ENCODE measurements around the gene PTPN6. TPM values are rescaled to one million over a fixed set of nuclear protein-coding genes. Genes with fewer than 3 reads are reported as not detected.

Gene PTPN6
- total and polyA plus RNA-seq, 10 of the 15 experiments (the other 5 are each of a cell fraction or from before 2014, with no cell fraction given), result 229 to 457 (median 370) TPM

DNA sequence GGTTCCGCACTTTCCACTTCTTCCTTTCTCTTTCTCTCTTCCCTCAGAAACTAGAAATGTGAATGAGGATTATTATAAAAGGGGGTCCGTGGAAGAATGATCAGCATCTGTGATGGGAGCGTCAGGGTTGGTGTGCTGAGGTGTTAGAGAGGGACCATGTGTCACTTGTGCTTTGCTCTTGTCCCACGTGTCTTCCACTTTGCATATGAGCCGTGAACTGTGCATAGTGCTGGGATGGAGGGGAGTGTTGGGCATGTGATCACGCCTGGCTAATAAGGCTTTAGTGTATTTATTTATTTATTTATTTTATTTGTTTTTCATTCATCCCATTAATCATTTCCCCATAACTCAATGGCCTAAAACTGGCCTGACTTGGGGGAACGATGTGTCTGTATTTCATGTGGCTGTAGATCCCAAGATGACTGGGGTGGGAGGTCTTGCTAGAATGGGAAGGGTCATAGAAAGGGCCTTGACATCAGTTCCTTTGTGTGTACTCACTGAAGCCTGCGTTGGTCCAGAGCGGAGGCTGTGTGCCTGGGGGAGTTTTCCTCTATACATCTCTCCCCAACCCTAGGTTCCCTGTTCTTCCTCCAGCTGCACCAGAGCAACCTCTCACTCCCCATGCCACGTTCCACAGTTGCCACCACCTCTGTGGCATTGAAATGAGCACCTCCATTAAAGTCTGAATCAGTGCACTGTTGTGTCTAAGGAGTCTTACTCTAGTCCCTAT lies 28.0 kb upstream of the PTPN6 start (continued):
- TF ChIP-seq RUNX3 (IDR thresholded peaks at IDR 0.05; ENCODE audit: low read length), result no peak
- TF ChIP-seq IKZF2 (IDR thresholded peaks at IDR 0.05), result no peak
- TF ChIP-seq HCFC1 (IDR thresholded peaks at IDR 0.05; ENCODE audit: low read length), result no peak
- TF ChIP-seq, protein P1, sequence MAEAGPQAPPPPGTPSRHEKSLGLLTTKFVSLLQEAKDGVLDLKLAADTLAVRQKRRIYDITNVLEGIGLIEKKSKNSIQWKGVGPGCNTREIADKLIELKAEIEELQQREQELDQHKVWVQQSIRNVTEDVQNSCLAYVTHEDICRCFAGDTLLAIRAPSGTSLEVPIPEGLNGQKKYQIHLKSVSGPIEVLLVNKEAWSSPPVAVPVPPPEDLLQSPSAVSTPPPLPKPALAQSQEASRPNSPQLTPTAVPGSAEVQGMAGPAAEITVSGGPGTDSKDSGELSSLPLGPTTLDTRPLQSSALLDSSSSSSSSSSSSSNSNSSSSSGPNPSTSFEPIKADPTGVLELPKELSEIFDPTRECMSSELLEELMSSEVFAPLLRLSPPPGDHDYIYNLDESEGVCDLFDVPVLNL (IDR thresholded peaks at IDR 0.05; ENCODE audit: low read depth, low read length), result no peak
- TF ChIP-seq ETV6 (conservative IDR thresholded peaks at IDR 0.05 in 1 of 2, IDR thresholded peaks at IDR 0.05 in 1 of 2; ENCODE audit: borderline replicate concordance in 1 of 2, low read depth in 1 of 2), result no peak
- no peak for TF ChIP-seq SREBF1 (IDR thresholded peaks at IDR 0.05; ENCODE audit: low read length)
- TF ChIP-seq, protein P2, sequence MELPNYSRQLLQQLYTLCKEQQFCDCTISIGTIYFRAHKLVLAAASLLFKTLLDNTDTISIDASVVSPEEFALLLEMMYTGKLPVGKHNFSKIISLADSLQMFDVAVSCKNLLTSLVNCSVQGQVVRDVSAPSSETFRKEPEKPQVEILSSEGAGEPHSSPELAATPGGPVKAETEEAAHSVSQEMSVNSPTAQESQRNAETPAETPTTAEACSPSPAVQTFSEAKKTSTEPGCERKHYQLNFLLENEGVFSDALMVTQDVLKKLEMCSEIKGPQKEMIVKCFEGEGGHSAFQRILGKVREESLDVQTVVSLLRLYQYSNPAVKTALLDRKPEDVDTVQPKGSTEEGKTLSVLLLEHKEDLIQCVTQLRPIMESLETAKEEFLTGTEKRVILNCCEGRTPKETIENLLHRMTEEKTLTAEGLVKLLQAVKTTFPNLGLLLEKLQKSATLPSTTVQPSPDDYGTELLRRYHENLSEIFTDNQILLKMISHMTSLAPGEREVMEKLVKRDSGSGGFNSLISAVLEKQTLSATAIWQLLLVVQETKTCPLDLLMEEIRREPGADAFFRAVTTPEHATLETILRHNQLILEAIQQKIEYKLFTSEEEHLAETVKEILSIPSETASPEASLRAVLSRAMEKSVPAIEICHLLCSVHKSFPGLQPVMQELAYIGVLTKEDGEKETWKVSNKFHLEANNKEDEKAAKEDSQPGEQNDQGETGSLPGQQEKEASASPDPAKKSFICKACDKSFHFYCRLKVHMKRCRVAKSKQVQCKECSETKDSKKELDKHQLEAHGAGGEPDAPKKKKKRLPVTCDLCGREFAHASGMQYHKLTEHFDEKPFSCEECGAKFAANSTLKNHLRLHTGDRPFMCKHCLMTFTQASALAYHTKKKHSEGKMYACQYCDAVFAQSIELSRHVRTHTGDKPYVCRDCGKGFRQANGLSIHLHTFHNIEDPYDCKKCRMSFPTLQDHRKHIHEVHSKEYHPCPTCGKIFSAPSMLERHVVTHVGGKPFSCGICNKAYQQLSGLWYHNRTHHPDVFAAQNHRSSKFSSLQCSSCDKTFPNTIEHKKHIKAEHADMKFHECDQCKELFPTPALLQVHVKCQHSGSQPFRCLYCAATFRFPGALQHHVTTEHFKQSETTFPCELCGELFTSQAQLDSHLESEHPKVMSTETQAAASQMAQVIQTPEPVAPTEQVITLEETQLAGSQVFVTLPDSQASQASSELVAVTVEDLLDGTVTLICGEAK (IDR thresholded peaks at IDR 0.05; ENCODE audit: borderline replicate concordance), result no peak
- no peak for TF ChIP-seq SMC3 (IDR thresholded peaks at IDR 0.05; ENCODE audit: borderline replicate concordance, low read length)
- TF ChIP-seq SUZ12 (IDR thresholded peaks at IDR 0.05; ENCODE audit: unreplicated experiment), result no peak
- TF ChIP-seq POLR2A (IDR thresholded peaks at IDR 0.05; ENCODE audit: low read depth, low read length), result peak; percentile 38; the same call in 1 of the 2 replicates
- peak; percentile 27 for TF ChIP-seq MEF2B (IDR thresholded peaks at IDR 0.05; ENCODE audit: partially characterized antibody, poor library complexity, severe bottlenecking)
- no peak for TF ChIP-seq RCOR1 (conservative IDR thresholded peaks at IDR 0.05; ENCODE audit: low read depth, low read length)
- no peak for TF ChIP-seq NBN (IDR thresholded peaks at IDR 0.05)
- no peak for TF ChIP-seq LARP7 (IDR thresholded peaks at IDR 0.05)
- TF ChIP-seq DPF2 (IDR thresholded peaks at IDR 0.05), result no peak
- TF ChIP-seq, protein P3, sequence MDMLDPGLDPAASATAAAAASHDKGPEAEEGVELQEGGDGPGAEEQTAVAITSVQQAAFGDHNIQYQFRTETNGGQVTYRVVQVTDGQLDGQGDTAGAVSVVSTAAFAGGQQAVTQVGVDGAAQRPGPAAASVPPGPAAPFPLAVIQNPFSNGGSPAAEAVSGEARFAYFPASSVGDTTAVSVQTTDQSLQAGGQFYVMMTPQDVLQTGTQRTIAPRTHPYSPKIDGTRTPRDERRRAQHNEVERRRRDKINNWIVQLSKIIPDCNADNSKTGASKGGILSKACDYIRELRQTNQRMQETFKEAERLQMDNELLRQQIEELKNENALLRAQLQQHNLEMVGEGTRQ (IDR thresholded peaks at IDR 0.05; ENCODE audit: borderline replicate concordance, low read depth, low read length), result peak; percentile 34; the same call in 1 of the 2 replicates
- TF ChIP-seq WRNIP1 (IDR thresholded peaks at IDR 0.05; ENCODE audit: borderline replicate concordance, low read depth, low read length), result no peak
- no peak for TF ChIP-seq SIN3A (IDR thresholded peaks at IDR 0.05; ENCODE audit: low read depth, low read length)
- TF ChIP-seq FOXM1 (IDR thresholded peaks at IDR 0.05; ENCODE audit: low read depth, low read length), result no peak
- no peak for TF ChIP-seq TBL1XR1 (IDR thresholded peaks at IDR 0.05; ENCODE audit: low read depth, low read length)
- TF ChIP-seq RFX5 (IDR thresholded peaks at IDR 0.05; ENCODE audit: low read depth, low read length), result no peak
- no peak for TF ChIP-seq NR2C2 (IDR thresholded peaks at IDR 0.05; ENCODE audit: borderline replicate concordance, control insufficient read depth, insufficient read length, low read depth)
- no peak for TF ChIP-seq ZSCAN29 (IDR thresholded peaks at IDR 0.05)
- TF ChIP-seq MTA3 (IDR thresholded peaks at IDR 0.05; ENCODE audit: borderline replicate concordance, low read length), result peak; percentile 23; the same call in 1 of the 2 replicates
- TF ChIP-seq ZNF274 (IDR thresholded peaks at IDR 0.05; ENCODE audit: insufficient read depth, insufficient read length), result no peak
- TF ChIP-seq MXI1 (IDR thresholded peaks at IDR 0.05; ENCODE audit: low read depth, low read length), result no peak

Data from GM12878 (cell line).